Duodenal mucosa (tissue), 2 donors: ENCODE data around the gene MRO.
"Not testable (repeated sequence)": the region's sequence is repeated elsewhere in the genome, so short reads cannot be mapped to it uniquely, and the experiment has no call there.

Source experiments
- H3K27ac ChIP-seq: one replicate; pipeline ENCODE4 v1.7.0; 2013; ENCODE audit warnings: low read depth, low read length
- H3K27me3 ChIP-seq, 2 donors: one replicate each; pipeline ENCODE4 v1.7.0; 2013; ENCODE audit warnings: low read length in 2 of 2, control low read depth in 1 of 2; ENCODE audit not compliant: insufficient read depth in 2 of 2, control insufficient read depth in 1 of 2
- H3K36me3 ChIP-seq, 2 donors: one replicate each; pipeline ENCODE4 v1.7.0; 2013; ENCODE audit warnings: low read length in 2 of 2, control low read depth in 1 of 2; ENCODE audit not compliant: insufficient read depth in 2 of 2, control insufficient read depth in 1 of 2
- H3K4me1 ChIP-seq, 2 donors: one replicate each; pipeline ENCODE4 v1.7.0; 2013; ENCODE audit warnings: low read length in 2 of 2, control low read depth in 1 of 2; ENCODE audit not compliant: insufficient read depth in 2 of 2, control insufficient read depth in 1 of 2
- H3K4me3 ChIP-seq, 2 donors: one replicate each; pipeline ENCODE4 v1.7.0; 2013; ENCODE audit warnings: low read length in 2 of 2, low read depth in 1 of 2
- H3K9ac ChIP-seq, 2 donors: one replicate each; pipeline ENCODE4 v1.7.0; 2013; ENCODE audit warnings: low read length in 2 of 2, low read depth in 1 of 2
- H3K9me3 ChIP-seq, 2 donors: one replicate each; pipeline ENCODE4 v1.7.0; 2013; ENCODE audit warnings: low read length in 2 of 2, control low read depth in 1 of 2; ENCODE audit not compliant: control insufficient read depth in 1 of 2

The MRO gene

GRCh38 chr18:50839996-50840395 lies 20.2 kb upstream of the MRO start:
- Histone ChIP-seq H3K9me3 (no peaks in the 10 kb centered on the region), H3K27ac (no peak overlapping the region), H3K27me3 (no peaks in the 10 kb centered on the region), H3K4me3 (no peak overlapping the region), H3K36me3 (no peaks in the 10 kb centered on the region), H3K9ac (no peak overlapping the region), H3K4me1 (peaks cover 18 to 34% of the 10 kb centered on the region in 2 donors)

GRCh38 chr18:50839341-50839740 lies 19.5 kb upstream of the MRO start:
- Histone ChIP-seq H3K27ac (no peak overlapping the region), H3K36me3 (no peaks in the 10 kb centered on the region), H3K27me3 (no peaks in the 10 kb centered on the region), H3K4me3 (no peak overlapping the region), H3K9me3 (no peaks in the 10 kb centered on the region), H3K4me1 (peaks cover 18 to 28% of the 10 kb centered on the region in 2 donors), H3K9ac (no peak overlapping the region)

- Histone ChIP-seq H3K9me3 (no peaks in the 10 kb centered on the region), H3K36me3 (no peaks in the 10 kb centered on the region), H3K4me1 (peaks cover 18 to 25% of the 10 kb centered on the region in 2 donors), H3K27me3 (no peaks in the 10 kb centered on the region), H3K27ac (no peak overlapping the region), H3K9ac (no peak overlapping the region), H3K4me3 (peak overlapping the region in 1 of 2 donors; percentile 9)
Observed at GRCh38 chr18:50836521-50836957, 16.7 kb upstream of the MRO start.

GRCh38 chr18:50833496-50833895 lies 13.7 kb upstream of the MRO start:
- not testable (repeated sequence) for H3K9ac ChIP-seq, H3K27me3 ChIP-seq, H3K27ac ChIP-seq, H3K9me3 ChIP-seq, H3K36me3 ChIP-seq, H3K4me3 ChIP-seq
- H3K4me1 ChIP-seq: peaks cover 4 to 11% of the 10 kb centered on the region in 2 donors

- no peak overlapping the region for H3K9ac ChIP-seq
- no peaks in the 10 kb centered on the region for H3K9me3 ChIP-seq
- no peak overlapping the region for H3K27ac ChIP-seq
- no peaks in the 10 kb centered on the region for H3K27me3 ChIP-seq
- H3K36me3 ChIP-seq: no peaks in the 10 kb centered on the region
- peaks cover 4 to 11% of the 10 kb centered on the region in 2 donors for H3K4me1 ChIP-seq
- no peak overlapping the region for H3K4me3 ChIP-seq
Observed at GRCh38 chr18:50832754-50833153, 12.9 kb upstream of the MRO start.

- no peaks in the 10 kb centered on the region for H3K36me3 ChIP-seq
- no peak overlapping the region for H3K9ac ChIP-seq
- H3K4me1 ChIP-seq: peaks cover 0 to 5% of the 10 kb centered on the region in 2 donors
- no peak overlapping the region for H3K27ac ChIP-seq
- no peaks in the 10 kb centered on the region for H3K9me3 ChIP-seq
- no peaks in the 10 kb centered on the region for H3K27me3 ChIP-seq
- no peak overlapping the region for H3K4me3 ChIP-seq
Observed at GRCh38 chr18:50830544-50830943, 10.7 kb upstream of the MRO start.

- Histone ChIP-seq H3K4me1 (peaks cover 0 to 5% of the 10 kb centered on the region in 2 donors), H3K27ac (no peak overlapping the region), H3K9me3 (no peaks in the 10 kb centered on the region), H3K4me3 (no peak overlapping the region), H3K9ac (no peak overlapping the region), H3K27me3 (no peaks in the 10 kb centered on the region), H3K36me3 (no peaks in the 10 kb centered on the region)
Observed at GRCh38 chr18:50829644-50830043, 9.8 kb upstream of the MRO start.

GRCh38 chr18:50826027-50826426 lies 6.2 kb upstream of the MRO start:
- H3K27ac ChIP-seq: no peak overlapping the region
- no peaks in the 10 kb centered on the region for H3K27me3 ChIP-seq
- no peak overlapping the region for H3K4me3 ChIP-seq
- H3K9ac ChIP-seq: no peak overlapping the region
- H3K36me3 ChIP-seq: no peaks in the 10 kb centered on the region
- no peaks in the 10 kb centered on the region for H3K9me3 ChIP-seq
- peaks cover 9 to 17% of the 10 kb centered on the region in 2 donors for H3K4me1 ChIP-seq

- peaks cover 13 to 21% of the 10 kb centered on the region in 2 donors for H3K4me1 ChIP-seq
- H3K27ac ChIP-seq: no peak overlapping the region
- no peaks in the 10 kb centered on the region for H3K36me3 ChIP-seq
- no peaks in the 10 kb centered on the region for H3K9me3 ChIP-seq
- H3K4me3 ChIP-seq: no peak overlapping the region
- no peak overlapping the region for H3K9ac ChIP-seq
- H3K27me3 ChIP-seq: no peaks in the 10 kb centered on the region
Observed at GRCh38 chr18:50825621-50826020, 5.8 kb upstream of the MRO start.

GRCh38 chr18:50822756-50823155 lies 2.9 kb upstream of the MRO start:
- Histone ChIP-seq H3K4me3 (no peak overlapping the region), H3K9me3 (no peaks in the 10 kb centered on the region), H3K27me3 (no peaks in the 10 kb centered on the region), H3K27ac (no peak overlapping the region), H3K9ac (no peak overlapping the region), H3K36me3 (no peaks in the 10 kb centered on the region), H3K4me1 (peaks cover 26 to 35% of the 10 kb centered on the region in 2 donors)
